ENCODE results near the gene CLDN24. TPM values are rescaled to one million over a fixed set of nuclear protein-coding genes. Genes with fewer than 3 reads are reported as not detected.

The CLDN24 gene
- total RNA-seq, 5 donors from 2014 or later (not counting 1 experiment from before 2014, with no cell fraction given): not detected

GRCh38 chr4:183321079-183321478 is 1.1 kb downstream of the CLDN24 start:
- no peaks in the 10 kb centered on the region for H3K36me3 Mint-ChIP-seq
- ATAC-seq (replicated peaks in 1 of 4) (peak in 1 of 4 experiments; percentile 63), DNase-seq (peak in 1 of 35 experiments; percentile 36)
- Histone ChIP-seq H3K27ac (ENCODE audit: low read length) (no peak overlapping the region), H3K27me3 (replicated peaks in 1 of 2; ENCODE audit: control insufficient read depth in 2 of 2, extremely low read depth in 1 of 2, insufficient read depth in 2 of 2, low read length in 1 of 2) (peaks cover 0 to 8% of the 10 kb centered on the region in 2 experiments), H3K9me3 (no peaks in the 10 kb centered on the region), H3K4me1 (ENCODE audit: control insufficient read depth in 1 of 2, extremely low read depth in 1 of 2, insufficient read depth in 2 of 2, low read length in 2 of 2) (peaks cover 4% of the 10 kb centered on the region in 2 experiments), H3K36me3 (ENCODE audit: control insufficient read depth in 2 of 2, extremely low read depth in 1 of 2, insufficient read depth in 1 of 2, low read length in 1 of 2) (no peaks in the 10 kb centered on the region), H3K4me3 (ENCODE audit: control insufficient read depth in 1 of 2, extremely low read depth in 1 of 2, low read length in 1 of 2) (no peak overlapping the region)
- H3K4me3 Mint-ChIP-seq: no peak overlapping the region
- CTCF ChIA-PET: interaction anchor here in 1 of 2 donors (0.6 kb wide), 1 partner anchor 928 kb away, joined by 3 read pairs; no protein-coding TSS in a partner anchor
- H3K9me3 Mint-ChIP-seq: peaks cover 0 to 2% (median 0%) of the 10 kb centered on the region in 3 donors
- peaks cover 0 to 4% of the 10 kb centered on the region in 2 donors for H3K27me3 Mint-ChIP-seq
- peak overlapping the region; percentile 76 to 80 for H3K27ac Mint-ChIP-seq
- no CpG with 5 or more reads among the region's 2 CpGs for WGBS (ENCODE audit: insufficient coverage)
- POLR2A ChIA-PET: interaction anchor here in 1 of 2 donors (0.6 kb wide), 1 partner anchor 78 kb away, joined by 3 read pairs; no protein-coding TSS in a partner anchor
- H3K4me1 Mint-ChIP-seq: peaks cover 19 to 25% (median 21%) of the 10 kb centered on the region in 3 donors

- ATAC-seq (replicated peaks in 1 of 4) (no peak), DNase-seq (no peak)
- Histone ChIP-seq H3K27ac (ENCODE audit: low read length) (no peak within 1 kb of the TSS), H3K9me3 (no peaks in the 10 kb centered on the region), H3K4me3 (ENCODE audit: control insufficient read depth in 1 of 2, extremely low read depth in 1 of 2, low read length in 1 of 2) (no peak within 1 kb of the TSS), H3K27me3 (replicated peaks in 1 of 2; ENCODE audit: control insufficient read depth in 2 of 2, extremely low read depth in 1 of 2, insufficient read depth in 2 of 2, low read length in 1 of 2) (peaks cover 0 to 8% of the 10 kb centered on the region in 2 experiments), H3K4me1 (ENCODE audit: control insufficient read depth in 1 of 2, extremely low read depth in 1 of 2, insufficient read depth in 2 of 2, low read length in 2 of 2) (peaks cover 4% of the 10 kb centered on the region in 2 experiments), H3K36me3 (ENCODE audit: control insufficient read depth in 2 of 2, extremely low read depth in 1 of 2, insufficient read depth in 1 of 2, low read length in 1 of 2) (no peaks in the 10 kb centered on the region)
- Mint-ChIP-seq H3K36me3 (no peaks in the 10 kb centered on the region), H3K4me1 (peaks cover 19 to 25% (median 21%) of the 10 kb centered on the region in 3 donors), H3K9me3 (no peaks in the 10 kb centered on the region), H3K27me3 (peaks cover 0 to 4% of the 10 kb centered on the region in 2 donors), H3K27ac (peak within 1 kb of the TSS; percentile 76 to 80), H3K4me3 (no peak within 1 kb of the TSS)
- WGBS (ENCODE audit: insufficient coverage): 57% methylated on average over 1 of the region's 6 CpGs
- ChIA-PET CTCF (no interaction called here), POLR2A (interaction anchor here in 1 of 2 donors (0.6 kb wide), 1 partner anchor 79 kb away, joined by 3 read pairs; no protein-coding TSS in a partner anchor)
Measured at GRCh38 chr4:183320211-183321059, 1.8 kb downstream of the CLDN24 start, which contains the start of gene CLDN22. Gene CLDN22, minus strand, starts transcription at chr4:183320276. Its CDS starts 58 bp downstream, at chr4:183320218.

- POLR2A ChIA-PET: no interaction called here
- ATAC-seq (replicated peaks in 1 of 4): no peak
- H3K4me1 ChIP-seq (ENCODE audit: control insufficient read depth in 1 of 2, extremely low read depth in 1 of 2, insufficient read depth in 2 of 2, low read length in 2 of 2): peaks cover 4% of the 10 kb centered on the region in 2 experiments
Measured at GRCh38 chr4:183318656-183319055, 3.6 kb downstream of the CLDN24 start.

GRCh38 chr4:183314806-183315205 is 7.4 kb downstream of the CLDN24 start:
- H3K27ac Mint-ChIP-seq: no peak overlapping the region

More at GRCh38 chr4:183318656-183319055, 3.6 kb downstream of the CLDN24 start:
- H3K4me3 ChIP-seq (ENCODE audit: control insufficient read depth in 1 of 2, extremely low read depth in 1 of 2, low read length in 1 of 2): no peak overlapping the region
- no peak for DNase-seq
- H3K27ac Mint-ChIP-seq: no peak overlapping the region
- peaks cover 7% of the 10 kb centered on the region for H3K36me3 Mint-ChIP-seq
- H3K27ac ChIP-seq (ENCODE audit: low read length): no peak overlapping the region
- CTCF ChIA-PET: interaction anchor here in 1 of 2 donors (0.6 kb wide), 1 partner anchor 92 kb away, joined by 8 read pairs; no protein-coding TSS in a partner anchor
- H3K4me3 Mint-ChIP-seq: no peak overlapping the region
- WGBS (ENCODE audit: insufficient coverage): 87% methylated on average over 7 of the region's 10 CpGs
- H3K9me3 Mint-ChIP-seq: no peaks in the 10 kb centered on the region
- no peaks in the 10 kb centered on the region for H3K9me3 ChIP-seq
- H3K27me3 Mint-ChIP-seq: peaks cover 0 to under 1% of the 10 kb centered on the region in 2 donors
- H3K4me1 Mint-ChIP-seq: peaks cover 19 to 25% (median 21%) of the 10 kb centered on the region in 3 donors
- no peaks in the 10 kb centered on the region for H3K36me3 ChIP-seq (ENCODE audit: control insufficient read depth in 2 of 2, extremely low read depth in 1 of 2, insufficient read depth in 1 of 2, low read length in 1 of 2)
- H3K27me3 ChIP-seq (replicated peaks in 1 of 2; ENCODE audit: control insufficient read depth in 2 of 2, extremely low read depth in 1 of 2, insufficient read depth in 2 of 2, low read length in 1 of 2): peaks cover 0 to 7% of the 10 kb centered on the region in 2 experiments

GRCh38 chr4:183314336-183314735 is 7.9 kb downstream of the CLDN24 start:
- no peak for ATAC-seq (replicated peaks in 1 of 4)
- DNase-seq: no peak
- no peak overlapping the region for H3K4me3 ChIP-seq (ENCODE audit: control insufficient read depth in 1 of 2, extremely low read depth in 1 of 2, low read length in 1 of 2)
- H3K27ac ChIP-seq (ENCODE audit: low read length): no peak overlapping the region
- H3K4me1 ChIP-seq (ENCODE audit: control insufficient read depth in 1 of 2, extremely low read depth in 1 of 2, insufficient read depth in 2 of 2, low read length in 2 of 2): no peaks in the 10 kb centered on the region
- H3K9me3 ChIP-seq: no peaks in the 10 kb centered on the region
- WGBS (ENCODE audit: insufficient coverage): 92% methylated on average over 15 of the region's 15 CpGs
- H3K27me3 ChIP-seq (replicated peaks in 1 of 2; ENCODE audit: control insufficient read depth in 2 of 2, extremely low read depth in 1 of 2, insufficient read depth in 2 of 2, low read length in 1 of 2): peaks cover 0 to 14% of the 10 kb centered on the region in 2 experiments
- Mint-ChIP-seq H3K27me3 (peaks cover 0 to 3% of the 10 kb centered on the region in 2 donors), H3K36me3 (peaks cover 12% of the 10 kb centered on the region), H3K4me1 (no peaks in the 10 kb centered on the region), H3K9me3 (no peaks in the 10 kb centered on the region), H3K27ac (no peak overlapping the region), H3K4me3 (no peak overlapping the region)
- no peaks in the 10 kb centered on the region for H3K36me3 ChIP-seq (ENCODE audit: control insufficient read depth in 2 of 2, extremely low read depth in 1 of 2, insufficient read depth in 1 of 2, low read length in 1 of 2)
- ChIA-PET POLR2A (no interaction called here), CTCF (interaction anchor here in 1 of 2 donors (1.3 kb wide), 1 partner anchor 13 kb away, joined by 3 read pairs; no protein-coding TSS in a partner anchor)

More at GRCh38 chr4:183314806-183315205, 7.4 kb downstream of the CLDN24 start:
- Histone ChIP-seq H3K9me3 (no peaks in the 10 kb centered on the region), H3K27ac (ENCODE audit: low read length) (no peak overlapping the region), H3K36me3 (ENCODE audit: control insufficient read depth in 2 of 2, extremely low read depth in 1 of 2, insufficient read depth in 1 of 2, low read length in 1 of 2) (no peaks in the 10 kb centered on the region), H3K4me3 (ENCODE audit: control insufficient read depth in 1 of 2, extremely low read depth in 1 of 2, low read length in 1 of 2) (no peak overlapping the region), H3K4me1 (ENCODE audit: control insufficient read depth in 1 of 2, extremely low read depth in 1 of 2, insufficient read depth in 2 of 2, low read length in 2 of 2) (no peaks in the 10 kb centered on the region), H3K27me3 (replicated peaks in 1 of 2; ENCODE audit: control insufficient read depth in 2 of 2, extremely low read depth in 1 of 2, insufficient read depth in 2 of 2, low read length in 1 of 2) (peaks cover 0 to 14% of the 10 kb centered on the region in 2 experiments)
- DNase-seq: no peak
- no peaks in the 10 kb centered on the region for H3K9me3 Mint-ChIP-seq
- peaks cover 0 to 1% (median 0%) of the 10 kb centered on the region in 3 donors for H3K4me1 Mint-ChIP-seq
- peaks cover 0 to 3% of the 10 kb centered on the region in 2 donors for H3K27me3 Mint-ChIP-seq
- H3K4me3 Mint-ChIP-seq: no peak overlapping the region
- ChIA-PET POLR2A (no interaction called here), CTCF (interaction anchor here in 1 of 2 donors (1.3 kb wide), 1 partner anchor 13 kb away, joined by 3 read pairs; no protein-coding TSS in a partner anchor)
- no peak for ATAC-seq (replicated peaks in 1 of 4)
- peaks cover 12% of the 10 kb centered on the region for H3K36me3 Mint-ChIP-seq
- 70% methylated on average over 8 of the region's 9 CpGs for WGBS (ENCODE audit: insufficient coverage)

- ChIA-PET CTCF (no interaction called here), POLR2A (no interaction called here)
- Mint-ChIP-seq H3K27ac (no peak overlapping the region), H3K4me1 (no peaks in the 10 kb centered on the region), H3K36me3 (peaks cover 12% of the 10 kb centered on the region), H3K9me3 (no peaks in the 10 kb centered on the region), H3K4me3 (no peak overlapping the region), H3K27me3 (peaks cover 0 to 6% of the 10 kb centered on the region in 2 donors)
- Histone ChIP-seq H3K9me3 (no peaks in the 10 kb centered on the region), H3K27ac (ENCODE audit: low read length) (no peak overlapping the region), H3K36me3 (ENCODE audit: control insufficient read depth in 2 of 2, extremely low read depth in 1 of 2, insufficient read depth in 1 of 2, low read length in 1 of 2) (no peaks in the 10 kb centered on the region), H3K27me3 (replicated peaks in 1 of 2; ENCODE audit: control insufficient read depth in 2 of 2, extremely low read depth in 1 of 2, insufficient read depth in 2 of 2, low read length in 1 of 2) (peaks cover 0 to 11% of the 10 kb centered on the region in 2 experiments), H3K4me3 (ENCODE audit: control insufficient read depth in 1 of 2, extremely low read depth in 1 of 2, low read length in 1 of 2) (no peak overlapping the region), H3K4me1 (ENCODE audit: control insufficient read depth in 1 of 2, extremely low read depth in 1 of 2, insufficient read depth in 2 of 2, low read length in 2 of 2) (no peaks in the 10 kb centered on the region)
- DNase-seq (no peak), ATAC-seq (replicated peaks in 1 of 4) (no peak)
- 84% methylated on average over 5 of the region's 5 CpGs for WGBS (ENCODE audit: insufficient coverage)
Measured at GRCh38 chr4:183312841-183313240, 9.4 kb downstream of the CLDN24 start.
